Activated CD4-positive, alpha-beta T cell treated with anti-CD3 and anti-CD28 coated beads for 4 hours (primary cell): ENCODE measurements around the gene DQX1.

Experiments
- DNase-seq, 2 donors: peaks; one replicate each; pipeline ENCODE4 v3.0.0-alpha.2; 2020

Gene DQX1

GRCh38 chr2:74530239-74531187, 4.5 kb upstream of the DQX1 start:
- DNase-seq = peak in 1 of 2 donors; percentile 32

- peak; percentile 81 to 85 for DNase-seq
These were observed 3.6 kb upstream of the DQX1 start, which contains the start of the genes AUP1 and HTRA2 for GRCh38 chr2:74529357-74530238. TSS of gene AUP1 (minus strand) at chr2:74529706. CDS start at chr2:74529629, 77 bp downstream. TSS of gene HTRA2 (plus strand) at chr2:74529933. CDS start at chr2:74530007, 74 bp downstream.

- DNase-seq = no peak
These were observed 2.7 kb upstream of the DQX1 start for GRCh38 chr2:74528600-74529356.

GRCh38 chr2:74527741-74528140, 1.7 kb upstream of the DQX1 start:
- DNase-seq = no peak

- DNase-seq = no peak
These were observed 709 bp upstream of the DQX1 start for GRCh38 chr2:74526649-74527230.

- no peak for DNase-seq
These were observed 895 bp downstream of the DQX1 start for GRCh38 chr2:74524955-74525716.

GRCh38 chr2:74524005-74524404, 2.0 kb downstream of the DQX1 start:
- DNase-seq = no peak

- DNase-seq = no peak
These were observed 3.5 kb downstream of the DQX1 start for GRCh38 chr2:74522516-74522915.

- DNase-seq = no peak
These were observed 9.4 kb downstream of the DQX1 start for GRCh38 chr2:74516650-74517049.

- DNase-seq = peak; percentile 74 to 76
These were observed 9.9 kb downstream of the DQX1 start for GRCh38 chr2:74515981-74516633.

- no peak for DNase-seq
These were observed 10.6 kb downstream of the DQX1 start for GRCh38 chr2:74515271-74515980.

- no peak for DNase-seq
These were observed 11.4 kb downstream of the DQX1 start, which contains the start of gene TLX2 for GRCh38 chr2:74514368-74515270. TSS of gene TLX2 (plus strand) at chr2:74514450. CDS start at chr2:74514807, 357 bp downstream.

- peak in 1 of 2 donors; percentile 19 for DNase-seq
These were observed 12.2 kb downstream of the DQX1 start for GRCh38 chr2:74513605-74514367.

- no peak for DNase-seq
These were observed 13.1 kb downstream of the DQX1 start for GRCh38 chr2:74512744-74513604.

- DNase-seq = no peak
These were observed 14.7 kb downstream of the DQX1 start for GRCh38 chr2:74511104-74511989.

- no peak for DNase-seq
These were observed 15.8 kb downstream of the DQX1 start for GRCh38 chr2:74510272-74510671.
